Fibroblast of skin of back (primary cell): ENCODE data around the gene ADGRB3.
"Not testable (repeated sequence)": the region's sequence is repeated elsewhere in the genome, so short reads cannot be mapped to it uniquely, and the experiment has no call there.

Source experiments
- DNase-seq: peaks from one replicate; pipeline ENCODE4 v3.0.0-alpha.2; 2013

The ADGRB3 gene

GRCh38 chr6:69059413-69059812 is 424.3 kb downstream of the ADGRB3 start:
- DNase-seq: no peak

- no peak for DNase-seq
Measured at GRCh38 chr6:69061066-69061465, 426.0 kb downstream of the ADGRB3 start.

- DNase-seq: no peak
Measured at GRCh38 chr6:69063401-69063800, 428.3 kb downstream of the ADGRB3 start.

- no peak for DNase-seq
Measured at GRCh38 chr6:69064226-69064625, 429.1 kb downstream of the ADGRB3 start.

GRCh38 chr6:69069881-69070280 is 434.8 kb downstream of the ADGRB3 start:
- peak; percentile 36 for DNase-seq

- no peak for DNase-seq
Measured at GRCh38 chr6:69072796-69073195, 437.7 kb downstream of the ADGRB3 start.

- peak; percentile 34 for DNase-seq
Measured at GRCh38 chr6:69084746-69085335, 449.8 kb downstream of the ADGRB3 start.

GRCh38 chr6:69086689-69087088 is 451.6 kb downstream of the ADGRB3 start:
- no peak for DNase-seq

GRCh38 chr6:69089539-69089938 is 454.5 kb downstream of the ADGRB3 start:
- DNase-seq: no peak

- peak; percentile 92 for DNase-seq
Measured at GRCh38 chr6:69090132-69090531, 455.1 kb downstream of the ADGRB3 start.

GRCh38 chr6:69096681-69097080 is 461.6 kb downstream of the ADGRB3 start:
- peak; percentile 40 for DNase-seq

GRCh38 chr6:69097948-69098347 is 462.9 kb downstream of the ADGRB3 start:
- DNase-seq: no peak

GRCh38 chr6:69098910-69099309 is 463.8 kb downstream of the ADGRB3 start:
- no peak for DNase-seq

GRCh38 chr6:69100772-69101171 is 465.7 kb downstream of the ADGRB3 start:
- no peak for DNase-seq

GRCh38 chr6:69102416-69102815 is 467.3 kb downstream of the ADGRB3 start:
- no peak for DNase-seq

- peak; percentile 10 for DNase-seq
Measured at GRCh38 chr6:69105288-69105687, 470.2 kb downstream of the ADGRB3 start.

- no peak for DNase-seq
Measured at GRCh38 chr6:69106511-69106910, 471.4 kb downstream of the ADGRB3 start.

- no peak for DNase-seq
Measured at GRCh38 chr6:69111301-69111700, 476.2 kb downstream of the ADGRB3 start.

GRCh38 chr6:69116658-69117057 is 481.6 kb downstream of the ADGRB3 start:
- no peak for DNase-seq

GRCh38 chr6:69121461-69122406 is 486.7 kb downstream of the ADGRB3 start:
- DNase-seq: not testable (repeated sequence)

- no peak for DNase-seq
Measured at GRCh38 chr6:69122407-69122773, 487.3 kb downstream of the ADGRB3 start.

- DNase-seq: peak; percentile 8
Measured at GRCh38 chr6:69128411-69128810, 493.3 kb downstream of the ADGRB3 start.

GRCh38 chr6:69129046-69129445 is 494.0 kb downstream of the ADGRB3 start:
- DNase-seq: peak; percentile 64

GRCh38 chr6:69135927-69136326 is 500.8 kb downstream of the ADGRB3 start:
- DNase-seq: no peak
